Stimulated activated CD8-positive, alpha-beta memory T cell treated with anti-CD3 and anti-CD28 coated beads, Interleukin-15, amount 100 ng/mL, for 1 hour (primary cell): ENCODE measurements around the gene SKOR1.

Experiments used
- DNase-seq: peaks from one replicate; pipeline ENCODE4 v3.0.0-alpha.2; 2020; ENCODE audit warnings: low read depth

The SKOR1 gene

DNA sequence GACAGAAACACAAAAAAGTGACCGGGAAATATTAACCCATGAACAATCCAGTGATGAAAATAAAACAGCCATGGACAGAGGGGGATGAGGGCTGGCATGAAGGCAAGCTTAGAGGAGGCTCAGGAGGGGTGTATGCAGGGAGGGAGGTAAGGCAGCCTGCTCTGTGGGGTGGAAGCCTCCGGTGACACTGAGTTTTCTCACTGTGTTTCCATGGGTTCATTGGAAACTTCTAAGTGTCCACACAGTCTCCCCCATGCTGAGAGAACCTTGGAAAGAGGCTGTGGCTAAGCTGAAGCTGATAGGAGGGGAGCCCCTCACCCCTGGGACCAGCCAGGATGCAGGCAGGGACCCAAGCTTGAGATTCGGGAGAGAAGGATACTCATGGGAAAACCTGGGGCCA, 6.8 kb upstream of the SKOR1 start:
- no peak for DNase-seq

GRCh38 chr15:67819636-67820035, 5.7 kb upstream of the SKOR1 start:
- no peak for DNase-seq

GRCh38 chr15:67820122-67820991, 5.0 kb upstream of the SKOR1 start:
- no peak for DNase-seq

DNA sequence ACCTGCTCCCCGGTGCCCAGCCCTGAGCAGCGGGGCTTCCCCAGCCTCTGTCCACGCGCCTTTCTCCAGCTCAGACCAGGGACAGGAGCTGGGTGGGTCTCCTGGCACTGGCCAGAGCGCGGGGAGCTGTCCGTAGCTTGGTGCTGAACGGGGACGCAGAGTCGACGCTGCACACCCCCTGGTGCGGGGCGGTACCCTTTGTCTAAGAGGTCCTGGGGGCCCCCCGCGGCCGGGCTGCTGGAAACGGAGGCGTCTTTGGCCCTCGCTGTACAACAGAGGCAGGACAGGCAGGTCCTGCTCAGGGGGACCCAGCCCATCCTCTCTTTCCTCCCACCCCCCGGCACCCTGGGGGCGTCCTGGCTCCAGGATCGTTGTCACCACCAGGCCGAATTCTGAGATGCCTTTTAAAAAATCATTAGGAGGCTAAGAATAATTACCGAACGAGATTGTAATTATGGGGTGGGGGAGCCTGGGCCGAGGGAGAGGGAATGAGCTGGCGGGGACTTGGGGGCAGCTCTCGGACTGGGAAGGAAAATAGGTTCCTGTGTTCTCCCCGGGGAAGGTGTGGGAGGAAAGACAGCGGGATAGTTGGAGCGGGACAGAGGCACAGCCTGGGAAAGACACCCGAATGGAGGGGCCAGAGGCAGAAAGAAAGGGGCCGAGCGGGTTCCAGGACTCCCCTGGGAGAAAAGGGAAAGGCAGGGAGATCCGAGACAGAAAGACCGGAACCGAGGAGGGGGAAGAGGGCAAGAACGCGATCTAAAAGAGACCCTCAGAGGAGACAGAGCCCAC, 4.1 kb upstream of the SKOR1 start:
- no peak for DNase-seq

DNA sequence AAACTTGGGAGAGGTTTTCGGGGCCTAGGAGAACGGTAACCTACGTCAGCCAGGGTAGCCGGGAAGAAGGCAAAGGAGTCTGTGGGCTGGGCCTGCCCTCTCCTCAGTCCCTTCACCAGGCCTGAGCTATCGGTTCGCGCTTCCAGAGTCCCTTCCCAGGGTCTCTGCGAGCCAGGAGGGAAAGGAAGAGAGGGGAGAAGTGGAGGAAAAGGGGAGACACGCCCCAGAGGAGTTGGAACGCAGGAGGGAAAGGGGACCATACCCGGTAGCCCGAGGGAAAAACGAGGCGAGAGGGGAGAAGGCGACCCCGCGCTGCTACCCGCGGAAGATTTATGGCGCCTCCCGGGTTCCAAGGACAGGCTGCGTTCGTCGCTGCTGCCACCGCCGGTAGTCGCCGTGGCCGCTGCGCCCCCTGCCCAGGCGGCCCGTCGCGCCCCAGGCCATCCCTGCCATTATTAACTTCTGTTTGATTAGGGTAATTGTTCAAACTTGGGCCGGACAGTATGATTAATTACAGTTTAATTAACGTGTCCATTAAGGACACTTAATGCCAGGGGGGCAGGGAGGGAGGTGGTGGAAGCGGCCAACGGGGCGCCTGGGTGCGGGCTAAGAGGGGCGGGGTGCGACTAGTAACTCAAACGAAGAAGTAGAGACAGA, 3.4 kb upstream of the SKOR1 start:
- DNase-seq: no peak

GRCh38 chr15:67822537-67823313, 2.6 kb upstream of the SKOR1 start:
- DNase-seq: no peak

DNA sequence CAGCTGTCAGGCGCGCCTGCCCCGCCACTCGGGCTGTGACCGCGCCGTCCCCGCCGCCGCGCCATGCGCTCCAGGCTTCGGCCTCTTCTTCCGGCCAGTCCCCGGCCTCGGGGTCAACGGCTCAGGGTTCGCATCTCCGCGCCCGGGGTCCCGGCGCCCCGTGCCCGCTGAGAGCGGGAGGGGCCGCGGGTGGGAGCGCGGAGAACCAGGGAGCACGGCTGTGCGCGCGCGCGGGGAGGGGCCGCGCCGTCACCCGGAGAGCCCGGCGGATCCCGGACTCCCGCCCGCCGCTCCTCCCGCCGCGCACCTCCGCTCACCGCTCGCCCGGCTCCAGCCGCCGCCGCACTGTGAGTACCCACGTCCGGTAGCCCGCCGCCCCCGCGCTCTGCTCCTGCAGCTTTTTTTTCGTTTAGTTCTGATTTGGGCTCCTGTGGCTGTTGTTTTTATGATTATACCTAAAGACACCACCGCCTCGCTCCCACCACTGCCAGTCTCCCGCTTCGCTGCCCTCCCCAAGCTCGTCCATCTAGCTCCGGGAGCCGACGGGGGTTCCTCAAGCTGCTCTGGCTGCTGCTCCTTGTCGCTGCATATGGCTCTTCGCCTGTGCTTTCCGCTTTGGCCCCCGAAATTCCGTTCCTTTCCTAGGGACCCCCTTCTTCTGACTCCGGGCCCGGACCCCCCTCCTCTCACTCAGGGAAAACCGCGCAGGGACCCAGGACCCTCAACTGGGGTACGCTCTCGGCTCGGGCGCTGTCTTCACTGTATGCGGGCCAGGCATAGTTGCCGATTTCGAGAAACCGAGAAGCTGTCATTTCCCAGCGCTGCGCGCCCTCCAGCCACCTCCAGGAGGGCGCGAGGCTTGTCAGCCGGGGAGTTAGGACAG, 1.8 kb upstream of the SKOR1 start:
- no peak for DNase-seq

DNA sequence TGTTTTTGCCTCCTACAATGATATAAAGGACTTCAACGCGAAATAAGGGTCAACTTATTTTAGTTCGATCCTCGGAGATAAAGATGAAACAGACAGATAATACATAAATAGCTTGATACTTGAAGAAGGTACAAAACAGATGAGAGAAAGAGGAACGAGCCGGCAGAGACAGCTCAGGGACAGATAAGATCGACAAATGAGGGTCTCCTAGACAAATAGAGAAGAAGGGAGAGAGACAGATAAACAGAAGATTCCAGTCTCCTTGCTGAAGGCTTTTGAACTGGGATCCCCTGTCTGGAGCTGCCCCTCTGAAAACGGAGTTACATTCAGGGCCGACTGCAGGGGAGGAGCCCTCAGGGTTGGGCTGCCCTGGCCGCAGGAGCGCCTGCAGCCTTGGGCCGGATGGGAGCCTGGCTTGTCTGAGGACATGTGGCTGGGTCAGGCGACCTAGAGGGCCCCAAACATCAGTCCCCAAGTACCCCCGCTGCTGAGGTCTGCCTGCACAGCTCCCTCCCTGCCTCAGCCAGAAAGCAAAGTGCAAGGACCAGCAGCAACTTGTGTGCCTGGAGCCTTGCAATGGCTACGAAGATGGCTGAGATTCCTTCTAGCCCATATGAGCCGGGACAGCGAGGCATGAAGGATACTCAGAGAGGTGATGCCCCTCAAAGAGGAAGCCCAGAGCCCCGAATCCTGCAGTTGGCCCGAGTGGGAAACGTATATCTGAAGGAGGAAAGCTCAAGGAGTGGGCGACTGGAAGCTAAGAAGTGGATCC, 926 bp upstream of the SKOR1 start:
- no peak for DNase-seq

- DNase-seq: no peak
These were observed 790 bp downstream of the SKOR1 start for GRCh38 chr15:67825881-67826716.

- DNase-seq: no peak
These were observed 1.6 kb downstream of the SKOR1 start for GRCh38 chr15:67826717-67827561.

- no peak for DNase-seq
These were observed 2.4 kb downstream of the SKOR1 start for GRCh38 chr15:67827562-67828277.

- DNase-seq: no peak
These were observed 3.1 kb downstream of the SKOR1 start for GRCh38 chr15:67828278-67828968.

- no peak for DNase-seq
These were observed 3.8 kb downstream of the SKOR1 start for GRCh38 chr15:67828969-67829646.

- DNase-seq: no peak
These were observed 4.6 kb downstream of the SKOR1 start for GRCh38 chr15:67829647-67830504.

- no peak for DNase-seq
These were observed 6.1 kb downstream of the SKOR1 start for GRCh38 chr15:67831363-67831762.
